Muscle of arm (tissue), 14 donors: ENCODE results near the gene RGPD6. TPM values are rescaled to one million over a fixed set of nuclear protein-coding genes. Genes with fewer than 3 reads are reported as not detected.
"Not testable (repeated sequence)": the region's sequence is repeated elsewhere in the genome, so short reads cannot be mapped to it uniquely, and the experiment has no call there.

ENCODE experiments used
- DNase-seq: peaks from one replicate; pipeline ENCODE4 v3.0.0-alpha.2; 2013
- long read RNA-seq, 11 donors: transcript quantifications; one replicate each; lab custom pipeline, GENCODE V29; 2026
- polyA plus RNA-seq, 12 donors: library from polyadenylated mRNA; unstranded; fragments of 120-200 nt; gene quantifications; one replicate each; pipeline ENCODE4 v1.2.1, GENCODE V29; 2013; ENCODE audit not compliant: insufficient read length in 12 of 12

The RGPD6 gene
- polyA plus RNA-seq: 10 to 100 TPM in 11 of 12 donors, not detected in 1; 15.6 to 34.2 (median 26.0) TPM
- long read RNA-seq, donor 1: 0 reads
- long read RNA-seq, donor 2: 0 reads
- long read RNA-seq, donor 3: 0 reads
- long read RNA-seq, donor 4: 0 reads
- long read RNA-seq, donor 5: 0 reads
- long read RNA-seq, donor 6: 0 reads
- long read RNA-seq, donor 7: 0 reads
- long read RNA-seq, donor 8: 0 reads
- long read RNA-seq, donor 9: 0 reads
- long read RNA-seq, donor 10: 0 reads
- long read RNA-seq, donor 11: 0 reads

GRCh38 chr2:110576763-110577416, at the start of gene RGPD6:
Gene RGPD6 (minus strand): TSS chr2:110577222. CDS start chr2:110577024, 198 bp downstream.
- not testable (repeated sequence) for DNase-seq

GRCh38 chr2:110619326-110619939, 42.4 kb upstream of the RGPD6 start:
- DNase-seq: not testable (repeated sequence)

- DNase-seq: not testable (repeated sequence)
Observed at GRCh38 chr2:110613927-110614326, 36.9 kb upstream of the RGPD6 start.

- not testable (repeated sequence) for DNase-seq
Observed at GRCh38 chr2:110610613-110611250, 33.7 kb upstream of the RGPD6 start.

- not testable (repeated sequence) for DNase-seq
Observed at GRCh38 chr2:110609843-110610612, 33.0 kb upstream of the RGPD6 start.

- DNase-seq: not testable (repeated sequence)
Observed at GRCh38 chr2:110608788-110609502, 31.9 kb upstream of the RGPD6 start.

GRCh38 chr2:110605057-110605456, 28.0 kb upstream of the RGPD6 start:
- not testable (repeated sequence) for DNase-seq

GRCh38 chr2:110603917-110604591, 27.0 kb upstream of the RGPD6 start:
- DNase-seq: not testable (repeated sequence)

GRCh38 chr2:110602139-110602538, 25.1 kb upstream of the RGPD6 start:
- not testable (repeated sequence) for DNase-seq

- DNase-seq: not testable (repeated sequence)
Observed at GRCh38 chr2:110591973-110592372, 15.0 kb upstream of the RGPD6 start.

GRCh38 chr2:110589677-110590330, 12.8 kb upstream of the RGPD6 start:
- DNase-seq: not testable (repeated sequence)

GRCh38 chr2:110588520-110588919, 11.5 kb upstream of the RGPD6 start:
- not testable (repeated sequence) for DNase-seq

- not testable (repeated sequence) for DNase-seq
Observed at GRCh38 chr2:110579216-110579965, 2.4 kb upstream of the RGPD6 start.

- not testable (repeated sequence) for DNase-seq
Observed at GRCh38 chr2:110578429-110578828, 1.4 kb upstream of the RGPD6 start.

- not testable (repeated sequence) for DNase-seq
Observed at GRCh38 chr2:110499755-110500377, 77.2 kb downstream of the RGPD6 start.

- not testable (repeated sequence) for DNase-seq
Observed at GRCh38 chr2:110496027-110496426, 81.0 kb downstream of the RGPD6 start.

- DNase-seq: not testable (repeated sequence)
Observed at GRCh38 chr2:110494488-110494887, 82.5 kb downstream of the RGPD6 start.

- not testable (repeated sequence) for DNase-seq
Observed at GRCh38 chr2:110488991-110489390, 88.0 kb downstream of the RGPD6 start.
